ENCODE results near the gene ZBTB42.

Gene ZBTB42

GRCh38 chr14:104792945-104793702 is 7.8 kb upstream of the ZBTB42 start:
- H3K4me3 ChIP-seq (ENCODE audit: control insufficient read depth, low read depth, low read length), result no peak overlapping the region
- DNase-seq (ENCODE audit: low read depth), result no peak
- no peak for TF ChIP-seq CTCF (IDR thresholded peaks at IDR 0.05; ENCODE audit: control insufficient read depth, insufficient read depth, low read depth, low read length, missing control alignments)

- DNase-seq (ENCODE audit: low read depth), result no peak
- peak overlapping the region; percentile 72 for H3K4me3 ChIP-seq (ENCODE audit: control insufficient read depth, low read depth, low read length)
- TF ChIP-seq CTCF (IDR thresholded peaks at IDR 0.05; ENCODE audit: control insufficient read depth, insufficient read depth, low read depth, low read length, missing control alignments), result no peak
Measured at GRCh38 chr14:104793703-104793959, 7.3 kb upstream of the ZBTB42 start.

- DNase-seq (ENCODE audit: low read depth), result no peak
- no peak for TF ChIP-seq CTCF (IDR thresholded peaks at IDR 0.05; ENCODE audit: control insufficient read depth, insufficient read depth, low read depth, low read length, missing control alignments)
- H3K4me3 ChIP-seq (ENCODE audit: control insufficient read depth, low read depth, low read length), result peak overlapping the region; percentile 72
Measured at GRCh38 chr14:104794099-104794498, 6.8 kb upstream of the ZBTB42 start.

- H3K4me3 ChIP-seq (ENCODE audit: control insufficient read depth, low read depth, low read length), result peak overlapping the region; percentile 72
- TF ChIP-seq CTCF (IDR thresholded peaks at IDR 0.05; ENCODE audit: control insufficient read depth, insufficient read depth, low read depth, low read length, missing control alignments), result no peak
- DNase-seq (ENCODE audit: low read depth), result no peak
Measured at GRCh38 chr14:104794631-104794992, 6.3 kb upstream of the ZBTB42 start.

GRCh38 chr14:104794993-104795780 is 5.7 kb upstream of the ZBTB42 start, which contains the start of gene AKT1:
Gene AKT1, minus strand, starts transcription at chr14:104795748. Its CDS starts 3,105 bp downstream, at chr14:104792643.
- no peak for TF ChIP-seq CTCF (IDR thresholded peaks at IDR 0.05; ENCODE audit: control insufficient read depth, insufficient read depth, low read depth, low read length, missing control alignments)
- peak within 1 kb of the TSS; percentile 72 for H3K4me3 ChIP-seq (ENCODE audit: control insufficient read depth, low read depth, low read length)
- no peak for DNase-seq (ENCODE audit: low read depth)

- DNase-seq (ENCODE audit: low read depth), result no peak
- no peak for TF ChIP-seq CTCF (IDR thresholded peaks at IDR 0.05; ENCODE audit: control insufficient read depth, insufficient read depth, low read depth, low read length, missing control alignments)
- peak overlapping the region; percentile 48 for H3K4me3 ChIP-seq (ENCODE audit: control insufficient read depth, low read depth, low read length)
Measured at GRCh38 chr14:104795781-104796686, 4.9 kb upstream of the ZBTB42 start.
